SH-SY5Y (cell line): Measurements from ENCODE around the gene KBTBD13.

Experiments used
- GATA2 ChIP-seq: IDR thresholded peaks from 2 replicates; pipeline ENCODE4 v1.6.1; 2011; ENCODE audit warnings: mild to moderate bottlenecking, low read depth, low read length
- GATA3 ChIP-seq: IDR thresholded peaks from 2 replicates; pipeline ENCODE4 v1.6.1; 2011; ENCODE audit warnings: low read depth, mild to moderate bottlenecking, low read length, moderate library complexity

The KBTBD13 gene

DNA sequence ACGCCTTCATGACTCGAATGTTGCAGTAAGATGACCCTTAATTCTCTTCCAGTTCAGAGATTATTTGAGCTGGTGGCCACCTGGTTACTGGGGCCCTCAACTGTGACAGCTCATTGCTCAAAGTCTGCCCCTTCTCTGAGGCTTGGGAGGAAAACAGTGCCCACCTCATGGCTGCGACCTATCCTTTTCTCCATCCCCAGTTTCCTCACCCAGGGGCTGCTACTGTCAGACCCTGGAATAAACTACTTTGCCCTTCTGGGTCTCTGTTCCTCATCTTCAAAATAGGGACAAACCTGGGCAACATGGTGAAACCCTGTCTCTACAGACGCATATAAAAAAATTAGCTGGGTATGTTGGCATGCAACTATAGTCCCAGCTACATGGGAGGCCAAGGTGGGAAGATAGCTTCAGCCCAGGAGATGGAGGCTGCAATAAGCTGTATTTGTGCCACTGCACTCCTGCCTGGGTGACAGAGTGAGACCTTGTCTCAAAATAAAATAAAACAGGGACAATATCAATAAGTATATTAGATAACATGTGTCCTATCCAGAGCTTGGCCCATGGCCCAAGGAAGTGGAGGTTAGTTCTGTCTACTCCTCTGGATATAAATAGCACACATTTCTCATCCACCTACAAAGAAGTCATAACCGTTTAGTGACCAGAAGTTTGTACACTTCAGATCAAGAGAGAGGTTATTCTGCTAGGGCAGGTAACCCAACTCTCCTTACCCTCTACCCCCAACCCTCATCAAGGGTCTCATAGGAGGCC lies 6.6 kb upstream of the KBTBD13 start:
- TF ChIP-seq GATA2, result no peak
- no peak for TF ChIP-seq GATA3

GRCh38 chr15:65071381-65071811 lies 5.2 kb upstream of the KBTBD13 start:
- TF ChIP-seq GATA3 (no peak), GATA2 (no peak)

- TF ChIP-seq GATA2, result no peak
- no peak for TF ChIP-seq GATA3
These were observed 4.5 kb upstream of the KBTBD13 start for GRCh38 chr15:65072027-65072426.

DNA sequence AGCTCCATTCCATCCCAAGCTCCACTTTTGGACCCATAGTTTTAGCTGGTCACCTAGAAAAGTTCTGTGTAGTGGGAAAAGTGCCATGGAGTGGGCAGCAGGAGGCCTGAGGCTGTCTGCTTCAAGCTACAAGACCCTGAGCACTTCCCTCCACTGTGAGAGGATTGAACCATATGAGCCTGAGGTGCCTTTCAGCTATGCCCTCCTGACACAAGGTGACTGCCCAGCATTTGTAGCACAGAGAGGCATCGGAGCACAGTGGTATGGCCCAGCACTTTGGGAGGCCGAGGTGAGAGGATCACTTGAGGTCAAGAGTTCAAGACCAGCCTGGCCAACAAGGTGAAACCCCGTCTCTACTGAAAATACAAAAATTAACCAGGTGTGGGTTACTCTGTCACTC lies 3.9 kb upstream of the KBTBD13 start:
- no peak for TF ChIP-seq GATA3
- no peak for TF ChIP-seq GATA2

GRCh38 chr15:65077291-65077980 lies 890 bp downstream of the KBTBD13 start:
- no peak for TF ChIP-seq GATA2

DNA sequence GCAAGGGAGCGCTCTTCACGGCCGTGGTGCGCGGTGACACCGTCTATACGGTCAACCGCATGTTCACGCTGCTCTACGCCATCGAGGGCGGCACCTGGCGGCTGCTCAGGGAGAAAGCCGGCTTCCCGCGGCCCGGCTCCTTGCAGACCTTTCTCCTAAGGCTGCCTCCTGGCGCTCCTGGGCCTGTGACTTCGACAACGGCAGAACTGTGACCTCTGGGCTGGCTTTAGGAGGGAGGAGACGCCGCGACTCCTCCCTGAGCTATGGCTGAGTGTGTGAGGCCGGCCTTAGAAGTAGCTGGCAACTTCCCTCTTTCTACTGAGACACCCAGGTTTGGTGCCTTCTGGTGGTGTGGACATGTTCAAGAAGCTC lies 1.4 kb downstream of the KBTBD13 start:
- no peak for TF ChIP-seq GATA3
- no peak for TF ChIP-seq GATA2

GRCh38 chr15:65079580-65079979 lies 3.0 kb downstream of the KBTBD13 start:
- no peak for TF ChIP-seq GATA2
- no peak for TF ChIP-seq GATA3

DNA sequence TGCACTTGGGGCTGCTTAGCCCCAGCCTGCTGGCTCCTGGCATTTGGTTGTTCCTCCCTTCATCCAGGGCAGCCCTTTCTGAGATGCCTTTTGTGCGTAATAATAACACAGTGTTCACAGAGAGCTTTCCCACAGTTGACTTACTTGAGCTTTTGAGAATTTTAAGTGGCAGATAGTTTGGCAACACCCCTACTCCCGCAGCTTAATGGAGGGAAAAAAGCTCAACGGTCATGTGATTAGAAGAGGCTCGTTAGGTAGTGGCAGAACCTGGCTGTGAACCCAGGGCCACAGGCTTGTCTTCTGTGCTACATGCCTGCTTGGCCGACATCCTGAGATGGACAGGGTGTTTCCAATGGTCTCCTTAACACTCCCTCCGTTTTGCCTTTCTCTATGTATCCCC lies 4.7 kb downstream of the KBTBD13 start:
- TF ChIP-seq GATA3 (no peak), GATA2 (no peak)

DNA sequence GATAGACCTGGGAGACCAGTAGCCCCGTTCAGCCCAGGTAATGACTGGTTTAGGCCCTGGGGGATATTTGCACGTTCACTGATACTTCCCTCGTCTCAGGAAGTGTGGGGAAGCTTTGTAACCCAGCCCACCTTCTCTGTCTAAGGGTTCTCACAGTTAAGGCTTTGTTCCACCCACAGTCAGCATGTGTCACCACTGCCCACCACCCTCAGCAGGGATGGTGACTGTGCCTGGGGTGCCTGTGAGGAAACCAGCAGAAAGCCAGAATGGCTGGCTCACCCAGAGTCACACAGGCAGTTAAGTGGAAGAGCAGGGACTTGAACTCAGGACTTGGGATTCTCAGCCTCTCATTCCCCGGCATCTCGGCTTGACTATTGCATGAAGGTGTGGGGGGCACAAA lies 5.2 kb downstream of the KBTBD13 start:
- TF ChIP-seq GATA2, result no peak
- TF ChIP-seq GATA3, result no peak

DNA sequence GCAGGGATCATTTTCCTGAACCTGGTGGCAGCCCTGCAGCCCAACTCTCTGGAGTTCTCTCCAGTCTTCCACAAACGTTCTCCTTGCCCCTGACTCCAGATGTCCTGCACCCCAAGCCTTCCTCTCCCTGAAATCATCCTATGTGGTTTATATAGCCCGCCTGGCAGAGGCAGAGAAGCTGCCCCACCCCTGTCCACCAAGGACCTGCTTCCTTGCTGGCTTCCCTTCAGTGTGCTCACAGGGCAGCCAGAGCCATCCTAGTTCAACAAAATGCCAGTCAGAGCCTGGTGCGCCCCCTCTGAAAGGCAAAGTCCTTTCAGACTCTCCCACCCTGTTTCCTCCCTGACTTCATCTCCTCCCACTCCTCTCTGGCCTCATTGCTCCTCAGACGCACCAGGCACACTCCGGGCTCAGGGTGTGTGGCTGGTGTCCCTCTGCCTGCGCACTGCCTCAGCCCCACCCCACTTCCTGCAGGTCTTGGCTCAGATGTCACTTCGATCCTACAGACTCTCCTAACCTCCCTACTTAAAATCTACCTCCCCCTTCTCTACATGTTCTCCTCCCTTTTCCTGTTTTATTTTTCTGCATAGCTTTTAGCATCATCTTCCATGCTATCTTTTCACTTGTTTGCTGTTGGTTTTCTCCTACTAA lies 5.9 kb downstream of the KBTBD13 start:
- TF ChIP-seq GATA3, result no peak
- no peak for TF ChIP-seq GATA2

DNA sequence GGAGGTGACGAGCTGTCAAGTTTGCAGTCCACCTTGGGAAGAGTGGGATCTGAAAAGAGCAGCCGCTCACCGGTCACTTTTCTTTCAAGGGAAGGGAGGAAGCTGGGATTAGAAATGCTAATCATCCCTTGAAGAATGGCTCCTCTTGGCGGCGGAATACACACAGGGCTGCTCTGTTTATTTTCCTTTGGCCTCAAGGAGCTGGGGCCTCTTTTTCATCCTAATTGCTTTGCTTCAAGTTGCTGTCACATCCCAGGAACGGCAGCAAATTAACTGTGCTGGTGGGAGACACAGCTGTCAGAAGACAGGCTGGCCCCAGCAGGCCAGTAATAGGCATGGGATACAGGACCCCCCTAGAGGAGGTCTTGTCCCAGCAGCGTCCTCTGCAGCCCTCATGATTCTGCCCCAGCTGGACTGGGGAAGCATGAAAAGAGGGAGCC lies 6.7 kb downstream of the KBTBD13 start:
- TF ChIP-seq GATA3 (no peak), GATA2 (no peak)

DNA sequence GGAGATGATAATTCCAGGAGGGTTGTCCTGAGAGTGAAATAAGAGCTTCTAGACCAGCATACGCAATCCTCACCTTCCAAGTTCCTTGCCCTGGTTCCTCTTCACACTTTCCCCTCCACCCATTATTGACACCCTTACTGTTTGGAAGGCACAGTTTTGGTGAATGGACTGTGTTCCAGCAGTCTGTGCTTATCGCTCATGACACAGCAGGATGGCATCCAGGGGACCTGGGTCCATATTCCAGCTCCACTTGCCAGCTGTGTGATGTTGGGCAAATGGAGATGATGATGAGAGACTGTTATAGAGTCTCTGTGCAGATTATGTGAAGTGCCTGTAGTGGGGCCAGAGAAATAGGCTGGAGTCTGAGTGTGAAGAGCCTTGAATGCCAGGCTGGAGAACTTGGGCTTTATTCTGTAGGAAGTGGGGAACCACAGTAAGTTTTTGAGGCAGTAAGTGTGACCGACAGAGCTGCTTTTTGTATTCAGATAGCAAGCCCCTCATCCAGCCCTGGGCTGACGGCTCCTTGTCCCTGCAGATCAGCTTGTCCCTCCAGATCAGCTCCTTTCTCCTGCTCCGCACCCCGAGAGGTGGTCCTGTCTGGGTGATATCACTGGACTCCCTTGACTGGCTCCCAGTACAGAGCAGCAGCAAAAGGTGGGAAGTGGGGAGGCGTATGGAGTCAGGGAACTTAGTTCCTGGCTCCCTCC lies 8.1 kb downstream of the KBTBD13 start:
- TF ChIP-seq GATA3 (no peak), GATA2 (no peak)

DNA sequence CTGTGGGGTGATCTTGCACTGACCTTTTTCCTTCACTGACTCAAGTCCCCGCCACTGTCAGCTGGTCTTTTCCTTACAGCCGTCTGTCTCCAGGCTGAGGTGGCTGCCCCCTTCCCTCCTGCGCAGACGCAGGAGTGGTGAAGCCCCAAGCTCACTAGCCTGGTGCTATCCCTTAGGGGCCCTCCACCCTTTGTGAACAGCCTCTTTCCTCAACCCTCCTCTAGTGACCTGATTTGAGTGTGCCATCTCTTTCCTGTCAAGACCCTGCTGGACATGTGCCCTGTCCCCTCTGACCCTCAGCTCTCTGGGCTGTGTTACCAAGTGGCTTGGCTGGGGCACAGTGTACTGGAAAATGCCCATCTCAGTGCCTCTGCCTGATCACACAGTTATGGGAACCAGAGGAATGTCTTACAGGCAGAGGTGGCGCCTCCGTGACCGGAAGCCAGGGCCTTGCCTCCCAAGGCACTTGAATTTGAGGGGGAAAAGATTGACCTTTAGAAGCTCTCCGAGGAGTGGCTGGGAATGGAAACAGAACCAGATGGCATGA lies 8.7 kb downstream of the KBTBD13 start:
- no peak for TF ChIP-seq GATA3
- no peak for TF ChIP-seq GATA2
